WI38 (cell line): ENCODE data around the gene MYO1E.

Experiments used
- H3K4me3 ChIP-seq: 2 replicates; pipeline ENCODE4 v1.5.1; 2011; ENCODE audit warnings: low read depth, mild to moderate bottlenecking, control low read depth, low read length
- CTCF ChIP-seq: IDR thresholded peaks from 2 replicates; pipeline ENCODE4 v1.5.1; 2012; ENCODE audit warnings: low read depth, mild to moderate bottlenecking, control low read depth, low read length

The MYO1E gene

GRCh38 chr15:59251001-59251845 lies 121.4 kb downstream of the MYO1E start:
- no peak for TF ChIP-seq CTCF
- no peak overlapping the region for H3K4me3 ChIP-seq

- H3K4me3 ChIP-seq: no peak overlapping the region
- no peak for TF ChIP-seq CTCF
Measured at GRCh38 chr15:59250249-59250648, 122.4 kb downstream of the MYO1E start.

GRCh38 chr15:59249816-59250215 lies 122.9 kb downstream of the MYO1E start:
- H3K4me3 ChIP-seq: no peak overlapping the region
- TF ChIP-seq CTCF: no peak

- no peak overlapping the region for H3K4me3 ChIP-seq
- peak; percentile 53 for TF ChIP-seq CTCF
Measured at GRCh38 chr15:59247364-59247763, 125.3 kb downstream of the MYO1E start.

- no peak for TF ChIP-seq CTCF
- no peak overlapping the region for H3K4me3 ChIP-seq
Measured at GRCh38 chr15:59245559-59245958, 127.1 kb downstream of the MYO1E start.

- TF ChIP-seq CTCF: no peak
- no peak overlapping the region for H3K4me3 ChIP-seq
Measured at GRCh38 chr15:59244337-59244736, 128.3 kb downstream of the MYO1E start.

- no peak overlapping the region for H3K4me3 ChIP-seq
- no peak for TF ChIP-seq CTCF
Measured at GRCh38 chr15:59243622-59244021, 129.0 kb downstream of the MYO1E start.
